Large intestine (tissue), 3 donors: ENCODE data around the gene ARRDC2. TPM values are rescaled to one million over a fixed set of nuclear protein-coding genes. Genes with fewer than 3 reads are reported as not detected.
"Not testable (repeated sequence)": the region's sequence is repeated elsewhere in the genome, so short reads cannot be mapped to it uniquely, and the experiment has no call there.

Experiments used
- DNase-seq, 2 donors: peaks; one replicate each; pipeline versions ENCODE4 v3.0.0 to v3.0.0-alpha.2; 2013
- H3K27ac ChIP-seq: one replicate; pipeline ENCODE4 v1.5.1; 2013; ENCODE audit warnings: low read length
- H3K27me3 ChIP-seq: 2 replicates; pipeline ENCODE4 v1.6.1; 2013; ENCODE audit warnings: low read length; ENCODE audit not compliant: control insufficient read depth, insufficient read depth
- H3K36me3 ChIP-seq: 2 replicates; pipeline ENCODE4 v1.6.1; 2013; ENCODE audit warnings: low read length; ENCODE audit not compliant: control insufficient read depth, insufficient read depth
- H3K4me1 ChIP-seq: one replicate; pipeline ENCODE4 v1.6.1; 2013; ENCODE audit warnings: low read length; ENCODE audit not compliant: control insufficient read depth, insufficient read depth
- H3K4me3 ChIP-seq: one replicate; pipeline ENCODE4 v1.5.1; 2013; ENCODE audit warnings: low read length
- H3K9me3 ChIP-seq: one replicate; pipeline ENCODE4 v1.6.1; 2013; ENCODE audit warnings: mild to moderate bottlenecking, low read depth, low read length, moderate library complexity; ENCODE audit not compliant: control insufficient read depth
- WGBS: methylation state at CpG from one replicate; pipeline ENCODE4 v1.1.5; 2013; ENCODE audit warnings: low lambda C conversion rate; ENCODE audit not compliant: insufficient coverage; 5-methylcytosine and 5-hydroxymethylcytosine counted together
- polyA plus RNA-seq: library from polyadenylated mRNA; unstranded; fragments of 120-200 nt; gene quantifications from one replicate; pipeline ENCODE4 v1.2.1, GENCODE V29; 2013

Gene ARRDC2
- polyA plus RNA-seq, 1 donor: 7.7 TPM

DNA sequence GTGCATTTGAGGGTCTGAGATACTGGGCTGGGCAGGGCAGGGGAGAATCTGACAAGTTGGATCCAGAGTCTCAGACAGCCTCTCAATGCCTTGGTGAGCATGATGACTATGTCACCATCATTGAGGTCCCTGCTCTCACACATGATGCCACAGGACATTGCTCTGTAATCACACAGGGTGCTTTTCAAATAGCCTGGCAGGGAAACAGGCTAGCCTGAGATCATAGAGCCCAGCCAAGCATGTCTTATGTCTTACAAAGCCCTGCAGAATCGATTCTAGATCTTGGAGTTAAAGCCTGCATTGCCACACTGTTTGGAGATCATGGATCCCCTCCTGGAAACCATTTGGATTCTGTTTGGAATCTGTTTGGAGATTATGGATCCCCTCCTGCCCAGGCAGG is 35.7 kb upstream of the ARRDC2 start:
- Histone ChIP-seq H3K9me3 (no peaks in the 10 kb centered on the region), H3K27me3 (peaks cover 12% of the 10 kb centered on the region), H3K27ac (no peak overlapping the region), H3K36me3 (no peaks in the 10 kb centered on the region), H3K4me3 (no peak overlapping the region), H3K4me1 (peaks cover 4% of the 10 kb centered on the region)
- no peak for DNase-seq
- no CpG with 5 or more reads among the region's 1 CpG for WGBS

GRCh38 chr19:17973759-17974158 is 34.2 kb upstream of the ARRDC2 start:
- no peak overlapping the region for H3K4me3 ChIP-seq
- WGBS: no CpG with 5 or more reads among the region's 23 CpGs
- DNase-seq: no peak
- H3K36me3 ChIP-seq: no peaks in the 10 kb centered on the region
- H3K9me3 ChIP-seq: no peaks in the 10 kb centered on the region
- H3K27ac ChIP-seq: no peak overlapping the region
- H3K27me3 ChIP-seq: peaks cover 1% of the 10 kb centered on the region
- H3K4me1 ChIP-seq: no peaks in the 10 kb centered on the region

- WGBS: no CpG with 5 or more reads among the region's 6 CpGs
- Histone ChIP-seq H3K4me3 (no peak overlapping the region), H3K27me3 (no peaks in the 10 kb centered on the region), H3K36me3 (no peaks in the 10 kb centered on the region), H3K4me1 (no peaks in the 10 kb centered on the region), H3K27ac (no peak overlapping the region), H3K9me3 (no peaks in the 10 kb centered on the region)
- no peak for DNase-seq
These were observed 33.4 kb upstream of the ARRDC2 start for GRCh38 chr19:17974551-17974950.

- Histone ChIP-seq H3K4me3 (no peak overlapping the region), H3K9me3 (no peaks in the 10 kb centered on the region), H3K27ac (no peak overlapping the region), H3K4me1 (no peaks in the 10 kb centered on the region), H3K27me3 (no peaks in the 10 kb centered on the region), H3K36me3 (no peaks in the 10 kb centered on the region)
- no CpG with 5 or more reads among the region's 8 CpGs for WGBS
- no peak for DNase-seq
These were observed 32.9 kb upstream of the ARRDC2 start for GRCh38 chr19:17975032-17975431.

DNA sequence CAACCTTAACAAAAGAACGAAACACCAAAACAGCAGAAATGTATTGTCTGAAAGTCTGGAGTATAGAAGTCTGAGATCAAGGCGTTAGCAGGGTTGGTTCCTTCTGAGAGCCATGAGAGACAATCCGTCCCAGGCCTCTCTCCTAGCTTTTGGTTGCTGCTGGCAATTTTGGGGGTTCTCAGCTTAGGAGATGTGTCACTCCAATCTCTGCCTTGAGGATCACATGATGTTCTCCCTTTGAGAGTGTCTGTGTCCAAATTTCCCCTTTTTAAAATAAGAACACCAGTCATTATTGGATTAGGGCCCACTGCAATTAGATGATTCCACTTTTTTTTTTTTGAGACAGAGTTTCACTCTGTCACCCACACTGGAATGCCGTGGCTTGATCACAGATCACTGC is 30.9 kb upstream of the ARRDC2 start:
- Histone ChIP-seq H3K4me1 (no peaks in the 10 kb centered on the region), H3K27ac (no peak overlapping the region), H3K36me3 (no peaks in the 10 kb centered on the region), H3K9me3 (no peaks in the 10 kb centered on the region), H3K27me3 (no peaks in the 10 kb centered on the region), H3K4me3 (no peak overlapping the region)
- 100% methylated on average over 1 of the region's 4 CpGs for WGBS
- DNase-seq: no peak

GRCh38 chr19:17977488-17977887 is 30.5 kb upstream of the ARRDC2 start:
- Histone ChIP-seq H3K9me3 (no peaks in the 10 kb centered on the region), H3K4me1 (no peaks in the 10 kb centered on the region), H3K4me3 (no peak overlapping the region), H3K27me3 (no peaks in the 10 kb centered on the region), H3K36me3 (no peaks in the 10 kb centered on the region), H3K27ac (no peak overlapping the region)
- DNase-seq: no peak
- no CpG with 5 or more reads among the region's 7 CpGs for WGBS

GRCh38 chr19:17981611-17982010 is 26.4 kb upstream of the ARRDC2 start:
- Histone ChIP-seq H3K36me3 (no peaks in the 10 kb centered on the region), H3K27me3 (no peaks in the 10 kb centered on the region), H3K27ac (no peak overlapping the region), H3K9me3 (no peaks in the 10 kb centered on the region), H3K4me3 (no peak overlapping the region), H3K4me1 (no peaks in the 10 kb centered on the region)
- DNase-seq: no peak
- WGBS: no CpG with 5 or more reads among the region's 38 CpGs

DNA sequence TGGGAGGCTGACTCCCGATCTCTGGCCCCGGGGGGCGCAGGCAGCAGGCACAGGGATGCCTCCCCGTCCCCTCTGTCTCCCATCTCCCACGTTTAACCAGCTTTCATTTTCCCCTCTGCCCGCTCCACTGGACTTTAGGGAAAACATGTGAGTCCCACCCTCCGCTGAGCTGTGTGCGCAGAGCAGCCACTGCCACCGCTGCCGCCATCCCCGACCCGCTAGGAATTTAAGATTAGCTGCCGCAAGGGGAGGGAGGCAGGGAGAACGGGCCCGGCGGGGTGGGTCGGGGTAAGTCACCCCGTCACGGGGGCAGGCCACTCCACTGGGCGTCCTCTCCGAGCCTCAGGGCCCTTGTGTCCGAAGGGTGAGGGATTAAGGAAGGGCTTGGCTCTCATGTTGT is 25.5 kb upstream of the ARRDC2 start:
- Histone ChIP-seq H3K27me3 (no peaks in the 10 kb centered on the region), H3K36me3 (no peaks in the 10 kb centered on the region), H3K9me3 (no peaks in the 10 kb centered on the region), H3K4me1 (no peaks in the 10 kb centered on the region), H3K4me3 (no peak overlapping the region), H3K27ac (no peak overlapping the region)
- WGBS: no CpG with 5 or more reads among the region's 22 CpGs
- DNase-seq: no peak

DNA sequence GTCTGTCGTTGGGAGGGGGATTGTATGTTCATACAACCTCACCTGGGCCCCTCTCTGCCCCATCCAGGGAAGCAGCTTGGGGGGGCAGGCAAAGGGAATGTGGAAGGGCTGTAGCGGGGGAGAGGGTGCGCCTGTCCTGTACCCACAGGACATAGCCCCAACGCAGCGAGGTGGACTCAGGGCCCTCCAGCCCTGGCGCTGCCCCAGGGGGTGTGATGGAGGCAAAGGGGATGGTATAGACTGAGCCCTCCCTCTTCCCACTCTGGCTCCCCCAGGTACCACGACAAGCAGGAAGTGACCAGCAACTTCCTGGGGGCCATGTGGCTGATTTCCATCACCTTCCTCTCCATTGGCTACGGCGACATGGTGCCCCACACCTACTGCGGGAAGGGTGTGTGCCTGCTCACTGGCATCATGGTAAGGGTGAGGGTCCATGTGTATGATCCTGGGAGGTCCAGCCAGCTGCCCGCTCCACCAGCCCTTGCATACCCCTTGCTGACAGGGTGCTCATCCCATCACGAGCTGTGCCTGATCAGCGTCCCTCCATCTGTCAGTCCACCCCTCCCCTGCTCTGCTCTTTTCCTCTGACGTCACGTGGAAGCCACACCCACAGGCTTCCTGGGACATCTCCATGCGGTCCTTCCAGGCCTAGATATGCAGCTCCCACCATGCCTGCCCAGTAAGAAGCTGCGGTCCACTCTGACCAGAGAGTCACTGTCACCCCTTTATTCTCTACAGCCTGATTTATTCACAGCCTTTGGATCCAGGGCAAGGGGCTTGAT is 22.7 kb upstream of the ARRDC2 start:
- no CpG with 5 or more reads among the region's 17 CpGs for WGBS
- Histone ChIP-seq H3K4me1 (no peaks in the 10 kb centered on the region), H3K27me3 (no peaks in the 10 kb centered on the region), H3K27ac (no peak overlapping the region), H3K36me3 (no peaks in the 10 kb centered on the region), H3K4me3 (no peak overlapping the region), H3K9me3 (no peaks in the 10 kb centered on the region)
- DNase-seq: no peak

DNA sequence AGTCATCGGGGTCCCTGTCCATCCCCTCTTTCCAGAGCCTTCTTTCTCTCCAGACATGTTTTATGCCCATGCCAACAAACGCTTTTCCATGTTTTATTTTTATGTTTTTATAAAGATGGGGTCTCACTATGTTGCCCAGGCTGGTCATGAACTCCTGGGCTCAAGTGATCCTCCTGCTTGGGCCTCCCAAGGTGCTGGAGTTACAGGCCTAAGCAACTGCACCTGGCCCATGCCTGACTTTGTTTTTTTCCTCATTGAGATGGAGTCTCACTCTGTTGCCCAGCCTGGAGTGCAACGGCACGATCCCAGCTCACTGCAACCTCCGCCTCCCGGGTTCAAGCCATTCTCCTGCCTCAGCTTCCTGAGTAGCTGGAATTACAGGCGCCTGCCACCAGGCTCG is 21.4 kb upstream of the ARRDC2 start:
- H3K9me3 ChIP-seq, H3K27ac ChIP-seq, H3K4me1 ChIP-seq, H3K36me3 ChIP-seq, H3K27me3 ChIP-seq, H3K4me3 ChIP-seq, DNase-seq: not testable (repeated sequence)
- WGBS: 100% methylated on average over 1 of the region's 8 CpGs

DNA sequence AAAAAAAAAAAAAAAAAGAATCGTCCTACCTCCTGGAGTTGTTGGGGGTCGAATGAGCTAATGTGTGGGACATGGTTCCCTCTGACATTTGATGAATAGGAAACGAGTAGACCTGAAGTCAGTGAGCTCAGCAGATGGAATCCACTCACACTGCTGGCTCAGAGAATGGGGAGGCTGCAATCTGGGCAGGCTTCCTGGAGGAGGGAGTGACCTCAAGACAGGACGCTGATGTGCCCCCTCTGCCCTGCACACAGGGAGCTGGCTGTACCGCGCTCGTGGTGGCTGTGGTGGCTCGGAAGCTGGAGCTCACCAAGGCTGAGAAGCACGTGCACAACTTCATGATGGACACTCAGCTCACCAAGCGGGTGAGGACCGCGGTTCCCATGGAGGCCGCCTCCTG is 19.8 kb upstream of the ARRDC2 start:
- Histone ChIP-seq H3K27ac (no peak overlapping the region), H3K36me3 (no peaks in the 10 kb centered on the region), H3K9me3 (no peaks in the 10 kb centered on the region), H3K27me3 (no peaks in the 10 kb centered on the region), H3K4me3 (no peak overlapping the region), H3K4me1 (no peaks in the 10 kb centered on the region)
- WGBS: no CpG with 5 or more reads among the region's 13 CpGs
- DNase-seq: no peak
